Erythroblast (primary cell): ENCODE measurements around the gene PIGZ.

Experiments
- GATA1 ChIP-seq: IDR thresholded peaks from 2 replicates; pipeline ENCODE4 v1.6.1; 2011; ENCODE audit warnings: low read depth, mild to moderate bottlenecking, control low read depth, low read length, moderate library complexity
- POLR2A ChIP-seq: IDR thresholded peaks from 2 replicates; pipeline ENCODE4 v1.6.1; 2011; ENCODE audit warnings: mild to moderate bottlenecking, low read length

GRCh38 chr3:196949750-196950149 lies 18.9 kb downstream of the PIGZ start:
- TF ChIP-seq POLR2A (no peak), GATA1 (no peak)
